Natural killer cell (primary cell): Measurements from ENCODE around the gene DGCR2. TPM values are rescaled to one million over a fixed set of nuclear protein-coding genes. Genes with fewer than 3 reads are reported as not detected.
A peak's percentile ranks its signal among the peaks of the same experiment; 100 is the strongest.

Source experiments
- ATAC-seq, 3 donors: fragments of 150-1000 bp in 2 of 3; fragments of 200-7000 bp in 1 of 3; cut with Tn5 transposase; 1 replicate in 1 of 3; 2 replicates in 2 of 3; pipeline ENCODE4 v1.10.0; 2021; ENCODE audit warnings: mild to moderate bottlenecking in 2 of 3, moderate library complexity in 2 of 3
- DNase-seq, 2 donors: peaks; one replicate each; pipeline versions ENCODE4 v3.0.0 to v3.0.0-alpha.2; 2013 to 2021; ENCODE audit warnings: mixed read lengths in 1 of 2
- H3K27ac ChIP-seq: one replicate; pipeline ENCODE4 v1.5.1; 2013; ENCODE audit warnings: mild to moderate bottlenecking, low read length
- H3K27me3 ChIP-seq: one replicate; pipeline ENCODE4 v1.6.1; 2013; ENCODE audit warnings: low read length; ENCODE audit not compliant: control insufficient read depth, insufficient read depth
- H3K36me3 ChIP-seq: one replicate; pipeline ENCODE4 v1.6.1; 2013; ENCODE audit warnings: low read length; ENCODE audit not compliant: control insufficient read depth, insufficient read depth
- H3K4me1 ChIP-seq: one replicate; pipeline ENCODE4 v1.6.1; 2013; ENCODE audit warnings: low read length; ENCODE audit not compliant: control insufficient read depth, insufficient read depth
- H3K4me3 ChIP-seq: one replicate; pipeline ENCODE4 v1.5.1; 2013; ENCODE audit warnings: low read length
- H3K9me3 ChIP-seq: one replicate; pipeline ENCODE4 v1.6.1; 2013; ENCODE audit warnings: low read length; ENCODE audit not compliant: control insufficient read depth, insufficient read depth
- H3K27ac Mint-ChIP-seq, 2 donors: one replicate each; pipeline ENCODE4 v1.8.0; 2022; ENCODE audit warnings: mild to moderate bottlenecking in 2 of 2, mixed read lengths in 2 of 2, moderate library complexity in 1 of 2
- H3K27me3 Mint-ChIP-seq, 2 donors: one replicate each; pipeline ENCODE4 v1.8.0; 2022; ENCODE audit warnings: low read depth in 2 of 2, mixed read lengths in 2 of 2
- H3K36me3 Mint-ChIP-seq: one replicate; pipeline ENCODE4 v1.8.0; 2022; ENCODE audit warnings: mixed read lengths
- H3K4me1 Mint-ChIP-seq, 2 donors: one replicate each; pipeline ENCODE4 v1.8.0; 2022; ENCODE audit warnings: mixed read lengths in 2 of 2
- H3K4me3 Mint-ChIP-seq: one replicate; pipeline ENCODE4 v1.8.0; 2022; ENCODE audit warnings: mild to moderate bottlenecking, moderate library complexity, mixed read lengths
- H3K9me3 Mint-ChIP-seq, 2 donors: one replicate each; pipeline ENCODE4 v1.8.0; 2022; ENCODE audit warnings: mixed read lengths in 2 of 2
- WGBS: methylation state at CpG from one replicate; pipeline ENCODE4 v1.1.7; 2013; ENCODE audit warnings: missing lambda C conversion rate; ENCODE audit not compliant: insufficient coverage; 5-methylcytosine and 5-hydroxymethylcytosine counted together
- intact Hi-C: fragments of 100-400 bp; cut with micrococcal nuclease; formaldehyde crosslinking; loops from one replicate; pipeline ENCODE4 v1.14.2; 2022
- total RNA-seq, 4 donors: library from RNA; stranded (reverse); fragments of 120-200 nt in 1 of 4; gene quantifications; one replicate each; pipeline versions ENCODE4 v1.2.3 to v1.2.4, GENCODE V29; 2013 to 2022
- TF ChIP-seq, protein P1 (sequence below): fragments of 200-600 bp; IDR thresholded peaks from one replicate; pipeline ENCODE4 v1.8.0; 2022; ENCODE audit warnings: antibody characterized with exemption

DGCR2 gene
- total RNA-seq, 3 donors from 2014 or later (not counting 1 experiment from before 2014, with no cell fraction given), result 27.5 to 44.1 (median 41.3) TPM

DNA sequence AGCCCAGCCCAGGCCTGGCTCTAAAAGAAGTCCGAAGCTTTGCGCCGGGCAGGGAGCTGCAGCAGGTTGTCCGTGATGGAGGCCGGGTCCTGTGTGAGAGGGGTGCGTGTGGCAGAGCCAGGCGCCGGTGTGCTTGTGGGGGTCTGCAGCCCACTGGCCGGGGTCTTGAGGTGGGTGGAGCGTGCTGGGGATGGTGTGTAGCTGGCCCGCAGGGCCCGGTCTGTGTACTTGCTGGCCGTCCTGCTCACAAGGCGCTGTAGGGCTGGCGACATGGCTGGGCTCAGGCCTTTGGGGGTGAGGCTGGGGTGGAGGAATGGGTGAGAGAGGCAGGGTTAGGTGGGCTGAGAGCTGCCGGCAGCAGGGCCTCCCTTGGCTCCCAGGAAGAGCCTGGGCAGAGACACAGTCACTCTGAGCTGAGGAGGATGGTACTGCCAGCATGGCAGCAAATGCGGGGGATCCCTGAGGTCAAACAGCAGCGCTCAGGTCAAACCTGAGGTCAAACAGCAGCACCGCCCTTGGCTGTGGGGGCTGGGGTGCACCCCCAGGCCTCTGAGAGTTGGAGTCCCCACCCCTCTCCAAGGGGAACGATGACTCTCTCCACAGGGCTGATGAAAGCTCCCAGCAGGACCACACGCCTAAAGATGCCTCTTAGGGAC, 12.1 kb upstream of the DGCR2 start:
- Mint-ChIP-seq H3K27ac (no peak overlapping the region), H3K9me3 (no peaks in the 10 kb centered on the region)
- no peaks in the 10 kb centered on the region for H3K4me1 ChIP-seq

DNA sequence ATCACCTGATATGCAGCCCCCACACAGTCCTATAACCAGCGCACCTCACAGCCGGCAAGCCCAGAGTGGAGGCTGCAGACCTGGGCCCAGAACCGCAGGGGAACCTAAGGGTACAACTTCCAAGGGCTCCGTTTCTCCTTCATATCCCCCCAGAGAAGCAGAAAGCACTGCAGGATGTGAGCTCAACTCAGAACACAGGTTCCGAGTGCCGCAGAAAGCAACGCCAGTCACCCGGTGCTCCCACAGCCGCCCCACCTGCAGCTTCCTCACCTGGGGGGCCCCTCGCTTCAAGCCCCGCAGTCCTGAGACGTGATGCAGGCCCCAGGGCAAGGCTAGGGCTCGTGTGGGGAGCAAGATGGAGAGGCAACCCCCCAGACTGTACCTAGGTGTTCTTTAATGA, 11.3 kb upstream of the DGCR2 start:
- Histone ChIP-seq H3K9me3 (no peaks in the 10 kb centered on the region), H3K27ac (no peak overlapping the region), H3K4me1 (no peaks in the 10 kb centered on the region), H3K4me3 (no peak overlapping the region), H3K36me3 (peaks cover 44% of the 10 kb centered on the region), H3K27me3 (no peaks in the 10 kb centered on the region)
- TF ChIP-seq, protein P1, sequence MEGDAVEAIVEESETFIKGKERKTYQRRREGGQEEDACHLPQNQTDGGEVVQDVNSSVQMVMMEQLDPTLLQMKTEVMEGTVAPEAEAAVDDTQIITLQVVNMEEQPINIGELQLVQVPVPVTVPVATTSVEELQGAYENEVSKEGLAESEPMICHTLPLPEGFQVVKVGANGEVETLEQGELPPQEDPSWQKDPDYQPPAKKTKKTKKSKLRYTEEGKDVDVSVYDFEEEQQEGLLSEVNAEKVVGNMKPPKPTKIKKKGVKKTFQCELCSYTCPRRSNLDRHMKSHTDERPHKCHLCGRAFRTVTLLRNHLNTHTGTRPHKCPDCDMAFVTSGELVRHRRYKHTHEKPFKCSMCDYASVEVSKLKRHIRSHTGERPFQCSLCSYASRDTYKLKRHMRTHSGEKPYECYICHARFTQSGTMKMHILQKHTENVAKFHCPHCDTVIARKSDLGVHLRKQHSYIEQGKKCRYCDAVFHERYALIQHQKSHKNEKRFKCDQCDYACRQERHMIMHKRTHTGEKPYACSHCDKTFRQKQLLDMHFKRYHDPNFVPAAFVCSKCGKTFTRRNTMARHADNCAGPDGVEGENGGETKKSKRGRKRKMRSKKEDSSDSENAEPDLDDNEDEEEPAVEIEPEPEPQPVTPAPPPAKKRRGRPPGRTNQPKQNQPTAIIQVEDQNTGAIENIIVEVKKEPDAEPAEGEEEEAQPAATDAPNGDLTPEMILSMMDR, result no peak
- ATAC-seq (peak in 1 of 3 donors; percentile 2), DNase-seq (no peak)
- intact Hi-C loops, result no loop called here
- Mint-ChIP-seq H3K27me3 (no peaks in the 10 kb centered on the region), H3K27ac (peak overlapping the region in 1 of 2 donors; percentile 59), H3K9me3 (no peaks in the 10 kb centered on the region), H3K4me1 (peaks cover 0 to 13% of the 10 kb centered on the region in 2 donors), H3K36me3 (no peaks in the 10 kb centered on the region), H3K4me3 (no peak overlapping the region)
- WGBS, result 95% methylated on average over 13 of the region's 13 CpGs

More for the DNA sequence above, 12.1 kb upstream of the DGCR2 start:
- H3K27me3 ChIP-seq, result no peaks in the 10 kb centered on the region
- no peak overlapping the region for H3K4me3 ChIP-seq
- no peaks in the 10 kb centered on the region for H3K36me3 Mint-ChIP-seq
- intact Hi-C loops, result no loop called here
- peaks cover 0 to 13% of the 10 kb centered on the region in 2 donors for H3K4me1 Mint-ChIP-seq
- H3K36me3 ChIP-seq, result peaks cover 51% of the 10 kb centered on the region
- H3K9me3 ChIP-seq, result no peaks in the 10 kb centered on the region
- no peaks in the 10 kb centered on the region for H3K27me3 Mint-ChIP-seq
- no peak overlapping the region for H3K4me3 Mint-ChIP-seq
- ATAC-seq (peak in 1 of 3 donors; percentile 21), DNase-seq (no peak)
- 92% methylated on average over 21 of the region's 21 CpGs for WGBS
- H3K27ac ChIP-seq, result no peak overlapping the region
- TF ChIP-seq, protein P1, result no peak

DNA sequence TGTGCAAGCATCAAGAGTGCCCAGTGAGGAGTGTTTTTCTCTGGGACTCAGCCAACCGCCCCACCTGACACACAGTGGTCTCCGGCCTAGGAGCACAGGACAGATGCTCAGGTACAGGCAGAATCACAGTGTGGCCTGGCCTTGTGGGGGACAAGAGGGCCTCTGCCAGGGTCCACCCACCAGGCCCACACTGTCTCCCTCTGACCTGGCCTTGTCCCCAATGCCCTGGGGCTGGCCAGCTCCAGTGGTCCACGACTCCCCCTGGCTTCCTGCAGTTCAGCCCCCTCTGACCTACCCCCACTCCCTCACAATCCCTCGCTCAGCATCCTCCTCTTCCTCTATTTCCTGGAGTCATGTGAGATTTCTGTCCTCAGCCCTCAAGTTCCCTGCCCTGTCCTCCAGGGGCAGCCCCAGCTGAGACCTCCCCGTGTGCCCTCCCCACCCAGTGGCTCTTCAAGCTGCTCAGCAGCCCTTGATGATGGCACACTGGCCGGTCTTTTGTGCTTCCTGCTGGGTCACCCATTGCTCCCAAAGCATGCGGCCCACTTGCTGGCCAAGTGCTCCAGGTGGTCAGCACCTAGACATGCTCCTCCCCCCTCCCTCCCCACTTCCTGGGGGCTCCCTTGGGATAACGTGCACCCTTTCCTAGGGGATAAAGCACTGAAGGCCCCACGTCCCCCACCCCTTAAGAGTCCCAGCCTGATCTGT, 10.6 kb upstream of the DGCR2 start:
- 91% methylated on average over 9 of the region's 9 CpGs for WGBS
- no peaks in the 10 kb centered on the region for H3K9me3 ChIP-seq
- DNase-seq, result no peak
- Mint-ChIP-seq H3K9me3 (no peaks in the 10 kb centered on the region), H3K4me3 (no peak overlapping the region), H3K27me3 (no peaks in the 10 kb centered on the region), H3K27ac (peak overlapping the region in 1 of 2 donors; percentile 59), H3K4me1 (peaks cover 0 to 13% of the 10 kb centered on the region in 2 donors), H3K36me3 (no peaks in the 10 kb centered on the region)
- H3K4me1 ChIP-seq, result no peaks in the 10 kb centered on the region
- no peak overlapping the region for H3K4me3 ChIP-seq
- intact Hi-C loops, result no loop called here
- TF ChIP-seq, protein P1, result no peak
- ATAC-seq, result peak in 1 of 3 donors; percentile 12
- H3K27ac ChIP-seq, result no peak overlapping the region
- H3K36me3 ChIP-seq, result peaks cover 37% of the 10 kb centered on the region
- no peaks in the 10 kb centered on the region for H3K27me3 ChIP-seq
